ENCODE data around the gene NCKAP5.
"Not testable (repeated sequence)": the region's sequence is repeated elsewhere in the genome, so short reads cannot be mapped to it uniquely, and the experiment has no call there.

The NCKAP5 gene

GRCh38 chr2:132729522-132729921 lies 838.7 kb downstream of the NCKAP5 start:
- DNase-seq: no peak

GRCh38 chr2:132726155-132726554 lies 842.1 kb downstream of the NCKAP5 start:
- no peak for DNase-seq

- DNase-seq: no peak
Measured at GRCh38 chr2:132725748-132726147, 842.5 kb downstream of the NCKAP5 start.

- DNase-seq: no peak
Measured at GRCh38 chr2:132725148-132725547, 843.1 kb downstream of the NCKAP5 start.

- DNase-seq: no peak
Measured at GRCh38 chr2:132721938-132722337, 846.3 kb downstream of the NCKAP5 start.

- no peak for DNase-seq
Measured at GRCh38 chr2:132720393-132720792, 847.9 kb downstream of the NCKAP5 start.

GRCh38 chr2:132719480-132719879 lies 848.8 kb downstream of the NCKAP5 start:
- DNase-seq: no peak

GRCh38 chr2:132716954-132717353 lies 851.3 kb downstream of the NCKAP5 start:
- DNase-seq: no peak

- no peak for DNase-seq
Measured at GRCh38 chr2:132715386-132716351, 852.6 kb downstream of the NCKAP5 start.

GRCh38 chr2:132703396-132703795 lies 864.9 kb downstream of the NCKAP5 start:
- DNase-seq: no peak

GRCh38 chr2:132701810-132702209 lies 866.5 kb downstream of the NCKAP5 start:
- DNase-seq: no peak

- DNase-seq: not testable (repeated sequence)
Measured at GRCh38 chr2:132699802-132700201, 868.5 kb downstream of the NCKAP5 start.

- not testable (repeated sequence) for DNase-seq
Measured at GRCh38 chr2:132698347-132698746, 869.9 kb downstream of the NCKAP5 start.

GRCh38 chr2:132697556-132698205 lies 870.6 kb downstream of the NCKAP5 start:
- no peak for DNase-seq

- no peak for DNase-seq
Measured at GRCh38 chr2:132692816-132693215, 875.4 kb downstream of the NCKAP5 start.

- no peak for DNase-seq
Measured at GRCh38 chr2:132691556-132691955, 876.7 kb downstream of the NCKAP5 start.

- DNase-seq: no peak
Measured at GRCh38 chr2:132690664-132691303, 877.5 kb downstream of the NCKAP5 start.

- no peak for DNase-seq
Measured at GRCh38 chr2:132681766-132682165, 886.5 kb downstream of the NCKAP5 start.

- no peak for DNase-seq
Measured at GRCh38 chr2:132680544-132680943, 887.7 kb downstream of the NCKAP5 start.

GRCh38 chr2:132678483-132678882 lies 889.8 kb downstream of the NCKAP5 start:
- no peak for DNase-seq

- no peak for DNase-seq
Measured at GRCh38 chr2:132677661-132678060, 890.6 kb downstream of the NCKAP5 start.

- DNase-seq: no peak
Measured at GRCh38 chr2:132676999-132677398, 891.3 kb downstream of the NCKAP5 start.

GRCh38 chr2:132671151-132671835 lies 897.0 kb downstream of the NCKAP5 start:
- DNase-seq: no peak

Data from inflammatory macrophage treated with lipopolysaccharide for 4 hours (primary cell).